ENCODE results near the gene EFNB2.

- TF ChIP-seq CTCF (conservative IDR thresholded peaks at IDR 0.05) (no peak), EZH2 (IDR thresholded peaks at IDR 0.05; ENCODE audit: low read depth) (no peak)
Measured at GRCh38 chr13:106540613-106541012, 5.2 kb upstream of the EFNB2 start.
